HepG2 (cell line): ENCODE data around the gene CCDC183. TPM values are rescaled to one million over a fixed set of nuclear protein-coding genes. Genes with fewer than 3 reads are reported as not detected.
A peak's percentile ranks its signal among the peaks of the same experiment; 100 is the strongest.

Experiments
- ATF4 ChIP-seq, 2 experiments: fragments of 450-650 bp in 1 of 2; sonication (generic) in 1 of 2; formaldehyde crosslinking; IDR thresholded peaks; 2 replicates each; pipeline versions ENCODE4 v1.5.0 to v1.8.0; 2020 to 2022; ENCODE audit warnings: mild to moderate bottlenecking in 1 of 2, missing genetic modification reagents in 1 of 2
- GLI4 ChIP-seq: sonication (generic); formaldehyde crosslinking; IDR thresholded peaks from 2 replicates; pipeline ENCODE4 v1.5.1; 2020; ENCODE audit warnings: missing genetic modification reagents, mild to moderate bottlenecking, moderate library complexity, borderline replicate concordance
- GZF1 ChIP-seq: sonication (generic); formaldehyde crosslinking; IDR thresholded peaks from 2 replicates; pipeline ENCODE4 v1.5.1; 2020; ENCODE audit warnings: mild to moderate bottlenecking, missing genetic modification reagents
- HCFC1 ChIP-seq: fragments of 150-350 bp; IDR thresholded peaks from 2 replicates; pipeline ENCODE4 v1.6.1; 2014; ENCODE audit warnings: low read depth, low read length
- HES4 ChIP-seq: sonication (generic); formaldehyde crosslinking; IDR thresholded peaks from 2 replicates; pipeline ENCODE4 v1.9.0; 2021; ENCODE audit warnings: mild to moderate bottlenecking, missing genetic modification reagents, borderline replicate concordance
- HHEX ChIP-seq: IDR thresholded peaks from 2 replicates; pipeline ENCODE4 v1.6.1; 2016; ENCODE audit warnings: control low read depth
- ISL2 ChIP-seq: sonication (generic); formaldehyde crosslinking; IDR thresholded peaks from 2 replicates; pipeline ENCODE4 v1.5.0; 2020; ENCODE audit warnings: missing genetic modification reagents
- KAT8 ChIP-seq: IDR thresholded peaks from 2 replicates; pipeline ENCODE4 v1.6.1; 2016; ENCODE audit warnings: missing genetic modification reagents, missing compliant biosample characterization
- MIXL1 ChIP-seq: IDR thresholded peaks from 2 replicates; pipeline ENCODE4 v1.6.1; 2016
- NCOR1 ChIP-seq: fragments of 200-600 bp; sonication (generic); IDR thresholded peaks from 2 replicates; pipeline ENCODE4 v1.7.0; 2017; ENCODE audit warnings: antibody characterized with exemption, low read length, borderline replicate concordance
- NONO ChIP-seq, 2 experiments: fragments of 450-650 bp in 1 of 2; sonication (generic) in 1 of 2; formaldehyde crosslinking in 1 of 2; IDR thresholded peaks in 1 of 2; conservative IDR thresholded peaks in 1 of 2; 2 replicates each; pipeline versions ENCODE4 v1.6.1 to v1.8.0; 2017 to 2022; ENCODE audit warnings: mild to moderate bottlenecking in 1 of 2, missing genetic modification reagents in 1 of 2, moderate library complexity in 1 of 2
- NPAS2 ChIP-seq: sonication (generic); formaldehyde crosslinking; IDR thresholded peaks from 2 replicates; pipeline ENCODE4 v1.8.0; 2022; ENCODE audit warnings: mild to moderate bottlenecking, missing genetic modification reagents, borderline replicate concordance
- NR1H2 ChIP-seq: sonication (generic); formaldehyde crosslinking; IDR thresholded peaks from 2 replicates; pipeline ENCODE4 v1.8.1; 2022; ENCODE audit warnings: low read depth, missing genetic modification reagents, borderline replicate concordance
- PAF1 ChIP-seq: IDR thresholded peaks from 2 replicates; pipeline ENCODE4 v1.6.1; 2016; ENCODE audit warnings: missing genetic modification reagents, missing compliant biosample characterization
- POLR2AphosphoS5 ChIP-seq: IDR thresholded peaks from 2 replicates; pipeline ENCODE4 v1.6.1; 2012; ENCODE audit warnings: low read depth, low read length
- PRDM10 ChIP-seq: sonication (generic); formaldehyde crosslinking; IDR thresholded peaks from 2 replicates; pipeline ENCODE4 v1.4.0; 2020; ENCODE audit warnings: low read depth, missing genetic modification reagents
- ZNF232 ChIP-seq: sonication (generic); formaldehyde crosslinking; IDR thresholded peaks from 2 replicates; pipeline ENCODE4 v1.4.0; 2020; ENCODE audit warnings: missing genetic modification reagents, borderline replicate concordance
- ZNF329 ChIP-seq: sonication (generic); formaldehyde crosslinking; IDR thresholded peaks from 2 replicates; pipeline ENCODE4 v1.9.0; 2021; ENCODE audit warnings: low read depth, mild to moderate bottlenecking, missing genetic modification reagents
- ZNF451 ChIP-seq: sonication (generic); formaldehyde crosslinking; IDR thresholded peaks from 2 replicates; pipeline ENCODE4 v1.5.0; 2020; ENCODE audit warnings: mild to moderate bottlenecking, missing genetic modification reagents
- ZNF580 ChIP-seq: IDR thresholded peaks from 2 replicates; pipeline ENCODE4 v1.6.1; 2016; ENCODE audit warnings: low read depth, borderline replicate concordance
- ZNF589 ChIP-seq: sonication (generic); formaldehyde crosslinking; conservative IDR thresholded peaks from 2 replicates; pipeline ENCODE4 v1.8.0; 2022; ENCODE audit warnings: mild to moderate bottlenecking, moderate library complexity, missing genetic modification reagents
- ZSCAN25 ChIP-seq: sonication (generic); formaldehyde crosslinking; IDR thresholded peaks from 2 replicates; pipeline ENCODE4 v1.8.0; 2022; ENCODE audit warnings: mild to moderate bottlenecking, missing genetic modification reagents
- polyA plus RNA-seq, 8 experiments: library from polyadenylated mRNA; depleted of rRNA in 3 of 8; stranded (reverse) in 7 of 8; unstranded in 1 of 8; fragments of >200 nt; fragmentation: Illumina TruSeq in 4 of 8; extraction: Trizol in 4 of 8; gene quantifications; 2 replicates each; pipeline versions ENCODE4 v1.2.1 to v1.2.3, GENCODE V29; 2011 to 2016; ENCODE audit warnings: low read depth in 4 of 8, missing spikeins in 1 of 8, mixed read lengths in 1 of 8; ENCODE audit not compliant: insufficient read depth in 1 of 8
- total RNA-seq, 5 experiments: library from RNA; depleted of rRNA; stranded (reverse); fragments of >200 nt; fragmentation: Illumina TruSeq; extraction: Trizol; gene quantifications; 2 replicates each; pipeline ENCODE4 v1.2.3, GENCODE V29; 2016; ENCODE audit warnings: low read depth in 1 of 5

The CCDC183 gene
- total and polyA plus RNA-seq, 2 of the 13 experiments (the other 11 are each of a cell fraction or from before 2014, with no cell fraction given), result 5.0 to 66.4 TPM

- TF ChIP-seq NCOR1, result no peak; the same call in 1 of the 2 replicates
- peak; percentile 69; the same call in 1 of the 2 replicates for TF ChIP-seq HES4
- peak; percentile 33; the same call in 1 of the 2 replicates for TF ChIP-seq ISL2 (CRISPR knock-in tag)
- TF ChIP-seq ZNF451 (CRISPR knock-in tag), result no peak
- no peak for TF ChIP-seq NPAS2
- TF ChIP-seq ZSCAN25 (CRISPR knock-in tag), result peak; percentile 73; the same call in 1 of the 2 replicates
- 0 out of 2 replicates have a peak, but pooled peaks have one; percentile 62 for TF ChIP-seq GZF1
- TF ChIP-seq POLR2AphosphoS5, result peak; percentile 70
- TF ChIP-seq GLI4 (CRISPR knock-in tag), result no peak
- peak; percentile 66 for TF ChIP-seq KAT8 (CRISPR knock-in tag)
- 0 out of 2 replicates have a peak, but pooled peaks have one; percentile 56 for TF ChIP-seq ZNF232
- TF ChIP-seq PAF1 (CRISPR knock-in tag), result no peak
- TF ChIP-seq NONO (IDR thresholded peaks at IDR 0.05), result no peak
- TF ChIP-seq NONO (CRISPR knock-in tag; conservative IDR thresholded peaks at IDR 0.05), result peak; percentile 94
- TF ChIP-seq NR1H2 (CRISPR knock-in tag), result no peak
- peak; percentile 83 for TF ChIP-seq ZNF589
- TF ChIP-seq ATF4 (CRISPR knock-in tag; IDR thresholded peaks at IDR 0.05), result peak in 1 of 2 experiments; percentile 97; a peak in 2 of 4 replicates
- peak; percentile 42; the same call in 1 of the 2 replicates for TF ChIP-seq HCFC1
- no peak for TF ChIP-seq PRDM10 (CRISPR knock-in tag)
- TF ChIP-seq MIXL1, result peak; percentile 42; the same call in 1 of the 2 replicates
- peak; percentile 39; the same call in 1 of the 2 replicates for TF ChIP-seq ZNF329 (CRISPR knock-in tag)
- peak; percentile 40; the same call in 1 of the 2 replicates for TF ChIP-seq ZNF580 (CRISPR knock-in tag)
- TF ChIP-seq HHEX (CRISPR knock-in tag), result 0 out of 2 replicates have a peak, but pooled peaks have one; percentile 6
Measured at GRCh38 chr9:136849038-136849959, 53.2 kb downstream of the CCDC183 start, which contains the start of gene PHPT1 (continued).
